Left colon (tissue), 2 donors: ENCODE results near the gene ZBTB1. TPM values are rescaled to one million over a fixed set of nuclear protein-coding genes. Genes with fewer than 3 reads are reported as not detected.

ENCODE experiments used
- ATAC-seq: fragments of 200-7000 bp; cut with Tn5 transposase; one replicate; pipeline ENCODE4 v1.9.1; 2020; ENCODE audit warnings: mild to moderate bottlenecking, moderate library complexity
- DNase-seq, 2 donors: peaks; one replicate each; pipeline ENCODE4 v3.0.0-alpha.2; 2020
- intact Hi-C, 2 donors: fragments of 100-400 bp; cut with DNase I in 1 of 2; cut with micrococcal nuclease in 1 of 2; formaldehyde crosslinking; loops; one replicate each; pipeline versions ENCODE4 v1.11.2 to v1.14.0; 2022; cut with DNase I, micrococcal nuclease
- total RNA-seq, 2 donors: library from RNA; stranded (reverse); fragmentation: NEBNext Ultra II Directional; extraction: Animal tissue kit (Norgen Biotek cat#: 25700); gene quantifications; one replicate each; pipeline ENCODE4 v1.2.1, GENCODE V29; 2021
- donor health status: DM: no; HTN: no; CAD: no.
- donor health status: DM: yes; HTN: yes; CAD: no.

ZBTB1 gene
- total RNA-seq, 2 donors from 2014 or later: 29.5 to 32.1 TPM

DNA sequence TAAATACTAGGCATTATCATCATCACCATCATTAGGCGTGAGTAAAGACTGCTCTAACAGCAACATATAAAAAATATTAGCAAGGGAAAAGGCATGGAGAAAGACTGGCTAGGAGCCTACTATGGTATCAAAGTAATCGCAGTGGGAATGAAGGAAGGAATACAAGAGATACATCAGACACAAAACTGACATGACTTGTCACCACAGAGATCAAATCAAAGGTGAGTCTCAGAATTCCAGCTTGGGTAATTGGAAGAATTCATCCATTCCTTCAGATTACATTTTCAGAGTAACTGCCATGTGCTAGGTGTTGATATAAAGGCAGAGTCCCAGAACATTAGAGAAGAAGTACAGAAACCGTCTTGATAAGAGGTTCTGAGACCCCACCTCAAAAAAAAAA lies 11.1 kb upstream of the ZBTB1 start:
- no peak for ATAC-seq
- no peak for DNase-seq
- intact Hi-C loops: no loop called here

DNA sequence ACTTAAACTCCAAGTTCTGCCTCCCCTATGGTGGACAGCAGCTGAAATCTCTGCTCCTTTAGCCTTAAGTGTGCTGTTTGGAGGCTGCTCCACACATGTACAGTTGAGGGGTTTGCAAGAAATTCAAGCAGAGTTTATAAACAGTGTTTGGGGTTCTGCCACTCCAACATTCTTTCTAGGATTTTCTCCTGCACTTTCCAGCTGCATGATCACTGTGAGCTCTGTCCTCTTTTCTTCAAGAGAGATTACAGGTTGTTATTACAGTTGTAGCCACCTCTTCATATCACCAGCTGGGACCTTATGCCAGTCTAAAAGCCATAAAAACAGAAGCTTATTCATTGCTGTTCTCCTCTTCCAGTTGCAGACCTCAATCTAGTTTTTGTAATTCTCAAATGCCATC lies 9.3 kb upstream of the ZBTB1 start:
- intact Hi-C loops: no loop called here
- ATAC-seq: no peak
- DNase-seq: no peak

DNA sequence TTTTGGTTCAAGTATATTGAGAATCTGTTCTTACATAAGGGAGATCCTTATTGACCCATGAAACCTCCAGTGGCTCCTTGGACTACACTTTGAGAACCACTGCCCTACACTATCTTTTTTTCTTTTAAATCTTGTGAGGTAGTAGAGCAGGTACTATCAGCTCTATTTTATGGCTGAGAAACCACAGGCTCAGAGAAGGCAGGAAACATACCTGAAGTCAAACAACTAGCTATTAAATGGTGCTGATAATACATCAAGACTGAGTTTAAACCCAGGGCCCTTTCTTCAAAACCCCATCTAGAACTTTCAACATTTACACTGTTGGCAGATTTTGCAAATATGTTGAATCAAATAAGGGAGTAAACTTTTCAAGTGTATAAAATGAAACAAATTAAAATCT lies 7.8 kb upstream of the ZBTB1 start:
- intact Hi-C loops: no loop called here
- DNase-seq: no peak
- no peak for ATAC-seq

DNA sequence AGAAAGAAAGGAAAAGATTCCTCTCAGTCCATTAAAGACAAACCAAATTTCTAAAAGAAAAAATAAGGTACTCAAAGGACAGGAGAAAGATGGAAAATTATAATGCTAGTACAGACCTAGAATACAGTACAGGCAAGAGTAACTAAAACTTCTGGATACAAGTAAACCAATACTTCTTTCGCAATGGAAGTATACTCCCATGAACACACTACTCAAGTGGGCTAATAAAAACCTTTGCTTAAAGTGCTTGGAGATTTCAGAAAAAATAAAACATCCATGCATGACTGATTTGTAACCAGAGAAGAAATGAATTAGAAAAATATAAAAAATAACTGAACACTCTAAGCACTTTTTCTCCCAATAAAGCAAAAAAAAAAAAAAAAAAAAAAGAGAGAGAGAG lies 4.5 kb upstream of the ZBTB1 start:
- intact Hi-C loops: no loop called here
- ATAC-seq (no peak), DNase-seq (no peak)

DNA sequence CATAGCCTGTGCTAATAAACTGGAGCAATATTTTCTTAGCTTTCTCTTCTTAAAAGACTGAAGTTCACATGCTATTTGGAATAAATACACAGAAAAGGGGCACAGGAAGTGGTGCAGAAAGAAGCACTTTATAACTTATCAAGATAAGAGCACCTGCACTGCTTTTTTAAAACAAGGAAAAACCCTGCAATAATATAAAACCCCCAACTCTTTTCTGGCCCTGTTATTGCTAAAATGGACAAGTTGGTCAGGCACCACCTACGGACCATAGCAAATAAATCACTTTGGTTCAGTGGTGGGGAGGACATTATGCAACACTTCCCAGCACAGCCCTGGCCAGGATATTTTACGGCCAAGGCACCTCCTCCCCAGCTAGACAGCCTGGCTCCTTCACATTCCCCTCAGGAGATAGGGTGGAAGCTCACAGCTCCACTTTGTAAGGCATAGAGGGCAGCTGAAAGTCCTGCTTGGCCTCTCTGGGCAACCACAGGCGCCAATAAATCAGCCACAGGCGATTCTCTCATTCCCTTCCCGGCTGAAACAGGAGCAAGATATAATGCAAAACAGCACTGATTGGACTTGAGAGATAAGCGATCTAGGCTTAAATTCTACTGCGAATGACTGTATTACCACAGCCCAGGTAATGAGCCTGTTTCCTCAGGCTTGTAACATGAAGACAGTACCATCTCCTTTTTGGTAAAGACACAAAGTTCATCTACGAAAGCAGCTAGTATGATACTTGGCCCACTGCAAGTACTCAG lies 3.0 kb upstream of the ZBTB1 start:
- DNase-seq: peak; percentile 53 to 78
- peak; percentile 26 for ATAC-seq
- intact Hi-C loops: no loop called here

DNA sequence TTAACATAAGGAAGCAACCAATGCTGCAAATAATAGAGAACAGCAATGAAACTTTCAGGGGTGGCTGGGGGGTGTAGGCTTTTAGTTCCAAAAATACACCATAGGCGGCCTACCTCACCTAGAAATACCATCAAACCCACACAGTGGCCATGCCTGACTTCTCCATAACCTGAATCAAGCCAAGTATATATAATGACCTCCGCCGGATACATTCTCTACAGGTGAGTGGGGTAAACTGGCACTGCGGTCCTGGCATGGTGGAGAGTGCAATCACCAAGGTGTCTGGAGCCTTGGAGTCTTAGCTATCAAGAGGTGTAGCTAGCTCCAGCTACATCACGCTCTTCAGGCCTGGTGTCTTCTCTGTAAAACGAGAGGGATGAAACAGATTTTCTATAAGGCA lies 2.1 kb upstream of the ZBTB1 start:
- no peak for DNase-seq
- intact Hi-C loops: no loop called here
- ATAC-seq: no peak

DNA sequence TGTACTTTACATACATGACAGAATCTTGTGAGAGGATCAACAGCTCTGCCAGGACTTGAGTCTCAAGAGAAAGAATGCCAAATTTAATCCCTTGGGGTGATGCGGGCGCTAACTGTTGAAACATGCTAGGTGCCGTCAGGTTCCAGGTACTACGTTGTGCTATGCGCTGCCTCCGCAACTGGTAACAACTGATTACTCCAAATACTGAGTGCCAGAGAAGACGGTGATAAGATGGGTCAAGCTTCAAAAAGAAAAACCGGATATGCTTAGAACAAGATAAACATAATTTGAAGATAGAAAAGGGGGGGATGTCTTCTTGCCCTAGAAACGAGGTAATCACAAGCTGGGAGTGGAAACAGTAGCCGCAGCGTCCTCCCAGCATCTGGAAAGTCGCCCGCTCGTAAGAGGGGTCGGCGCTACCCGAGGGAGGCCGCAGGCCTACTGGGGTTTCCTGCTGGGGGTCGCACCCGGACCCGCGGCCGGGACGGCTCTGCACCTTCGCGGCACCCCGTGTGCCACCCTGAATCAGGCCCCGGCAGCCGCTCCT lies 1.6 kb upstream of the ZBTB1 start:
- ATAC-seq: no peak
- intact Hi-C loops: no loop called here
- peak; percentile 37 to 46 for DNase-seq

DNA sequence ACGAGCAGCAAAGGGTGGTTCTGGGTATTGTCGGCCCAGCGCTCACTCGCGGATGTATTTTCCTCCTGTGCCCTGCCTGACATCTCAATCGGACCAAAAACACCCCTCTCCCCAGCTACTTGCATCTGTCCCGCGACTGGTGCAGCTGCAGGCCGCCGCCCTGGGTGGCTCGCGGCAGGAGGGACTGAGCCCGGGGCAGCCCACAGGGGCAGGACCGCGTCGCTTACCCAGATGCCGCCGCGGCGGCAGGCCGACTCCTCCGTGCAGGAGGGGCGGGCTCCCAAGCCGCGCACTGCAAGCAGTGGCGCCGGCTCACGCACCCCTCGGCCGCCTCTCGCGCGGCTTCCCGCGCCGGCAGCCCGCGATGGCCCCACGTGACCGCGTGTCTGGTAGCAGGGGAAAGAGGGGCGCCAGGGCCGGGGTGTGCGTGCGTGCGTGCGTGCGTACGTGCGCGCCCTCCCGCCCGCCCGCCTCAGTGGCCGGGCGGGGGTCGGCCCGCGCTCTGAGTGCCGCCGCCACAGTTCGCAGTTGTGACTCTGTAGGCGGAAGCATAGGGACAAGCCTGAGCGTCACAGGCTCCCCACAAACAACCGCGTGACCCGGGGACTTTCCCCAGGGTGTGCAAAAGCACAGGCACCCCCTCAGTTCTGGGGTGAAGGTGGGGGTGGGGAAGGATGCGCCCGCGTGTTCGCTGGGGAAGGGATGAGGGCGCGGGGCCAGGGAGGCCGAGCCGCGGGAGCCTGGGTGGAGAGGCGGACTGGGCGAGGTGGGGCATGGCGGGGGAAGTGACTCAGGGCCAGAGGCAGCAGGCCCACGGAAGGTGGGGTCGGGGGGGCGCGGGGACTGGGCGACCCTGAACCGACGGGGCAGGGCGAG lies 898 bp upstream of the ZBTB1 start, which contains the start of gene ZBTB25:
ZBTB25 (minus strand) TSS at position 405 of the 876 bp plus-strand sequence. CDS start 13,305 bp downstream, outside the sequence.
- intact Hi-C loops: no loop called here
- ATAC-seq: peak; percentile 74
- peak; percentile 89 for DNase-seq

DNA sequence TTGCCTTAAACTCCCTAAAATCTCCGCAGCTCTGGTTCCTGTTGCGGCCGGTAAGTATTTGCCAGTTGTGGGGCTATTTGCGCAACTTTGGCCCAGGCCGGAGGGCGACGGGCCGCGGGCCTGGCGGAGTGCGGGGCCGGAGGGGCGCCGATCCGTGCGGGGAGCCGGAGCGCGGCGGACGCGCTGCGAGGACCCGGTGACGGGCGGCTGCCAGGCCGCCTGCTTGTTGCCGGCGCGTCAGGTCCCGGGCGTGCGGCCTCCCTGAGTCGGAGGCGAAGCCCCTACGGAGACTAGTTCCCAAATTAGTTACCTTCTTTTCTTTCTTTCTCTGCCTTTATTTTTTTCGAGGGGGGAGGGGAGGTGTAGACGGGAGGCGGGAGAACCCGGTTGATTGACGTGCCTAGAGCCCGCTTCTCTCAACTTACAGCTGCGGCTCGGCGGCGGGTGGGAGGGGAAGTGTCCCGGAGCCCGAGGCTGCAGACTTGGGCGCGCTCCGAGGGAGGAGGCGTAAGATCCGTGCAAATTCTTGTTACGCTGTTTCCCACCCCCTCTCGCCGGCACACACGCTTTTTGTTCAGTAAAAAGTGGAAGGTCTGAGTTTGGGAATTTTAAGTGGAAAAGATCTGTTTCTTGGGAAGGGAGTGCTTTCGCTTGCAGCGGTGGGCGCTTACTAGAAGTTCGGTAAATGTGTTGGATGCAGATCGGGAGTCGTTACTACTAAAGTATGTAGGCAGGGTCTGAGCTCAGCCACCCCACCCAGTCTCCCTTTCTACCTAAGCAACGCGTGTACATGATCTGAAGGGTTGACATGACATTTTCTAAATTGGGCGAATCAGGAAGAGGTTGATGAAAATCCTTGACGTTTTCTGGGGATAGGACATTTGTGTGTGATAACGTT lies 576 bp downstream of the ZBTB1 start:
- DNase-seq: peak; percentile 90 to 93
- intact Hi-C loops: no loop called here

DNA sequence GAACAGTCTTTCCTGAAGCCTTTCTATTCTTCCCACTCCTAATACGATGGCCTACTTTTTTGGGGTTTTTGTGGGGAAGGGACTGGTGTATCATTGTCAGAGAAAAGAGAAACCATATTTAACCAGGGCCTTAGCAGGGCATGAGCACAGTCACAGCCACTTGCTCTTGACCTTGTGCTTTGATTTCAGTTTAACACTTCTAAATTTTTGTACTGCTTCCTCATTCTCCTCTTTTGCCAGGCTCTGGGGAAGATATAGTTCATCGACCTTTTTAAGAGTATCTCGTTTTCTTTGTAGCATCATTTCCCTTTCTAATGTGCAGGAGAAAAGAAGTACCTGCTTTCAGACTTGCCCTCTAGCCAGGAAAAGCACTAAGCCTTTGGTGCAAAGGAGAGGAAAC lies 2.2 kb downstream of the ZBTB1 start:
- DNase-seq (no peak), ATAC-seq (no peak)
- intact Hi-C loops: no loop called here

More for the DNA sequence above, 576 bp downstream of the ZBTB1 start:
- ATAC-seq: peak; percentile 53

DNA sequence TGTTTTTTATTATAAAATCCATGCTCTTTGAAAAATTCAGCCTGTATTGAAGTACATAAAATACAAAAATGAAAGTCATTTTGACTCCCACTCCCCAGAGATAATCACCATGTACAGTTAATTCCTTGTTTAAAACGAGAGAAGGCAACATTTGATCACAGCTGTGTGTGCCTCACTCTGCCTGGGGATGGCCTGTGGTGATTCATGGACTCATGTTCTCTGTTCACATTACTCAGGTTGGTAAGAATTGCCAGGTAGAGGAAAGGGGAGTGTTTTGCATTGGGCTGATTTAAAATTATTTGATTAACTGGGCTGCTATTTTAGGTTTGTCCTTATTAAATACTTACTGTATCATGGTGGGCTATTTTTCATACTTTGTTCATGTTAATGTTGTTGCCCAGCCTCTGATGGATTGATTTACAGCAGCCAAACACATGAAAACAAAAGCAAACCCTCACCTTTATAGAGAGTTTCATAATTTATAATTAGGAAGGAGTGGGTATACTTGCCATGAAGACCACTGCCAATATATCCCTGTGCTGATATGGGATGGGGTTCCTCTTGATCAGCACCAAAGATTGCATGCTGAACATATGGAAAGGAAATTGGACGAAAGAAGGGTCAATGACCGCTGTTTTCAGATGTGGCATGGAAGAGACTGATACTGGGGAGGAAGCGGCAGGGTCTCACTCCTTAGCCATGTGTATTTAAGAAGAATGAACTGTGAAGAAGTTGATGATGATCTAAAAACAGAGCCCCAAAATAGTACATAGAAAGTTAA lies 3.0 kb downstream of the ZBTB1 start:
- ATAC-seq: no peak
- intact Hi-C loops: no loop called here

DNA sequence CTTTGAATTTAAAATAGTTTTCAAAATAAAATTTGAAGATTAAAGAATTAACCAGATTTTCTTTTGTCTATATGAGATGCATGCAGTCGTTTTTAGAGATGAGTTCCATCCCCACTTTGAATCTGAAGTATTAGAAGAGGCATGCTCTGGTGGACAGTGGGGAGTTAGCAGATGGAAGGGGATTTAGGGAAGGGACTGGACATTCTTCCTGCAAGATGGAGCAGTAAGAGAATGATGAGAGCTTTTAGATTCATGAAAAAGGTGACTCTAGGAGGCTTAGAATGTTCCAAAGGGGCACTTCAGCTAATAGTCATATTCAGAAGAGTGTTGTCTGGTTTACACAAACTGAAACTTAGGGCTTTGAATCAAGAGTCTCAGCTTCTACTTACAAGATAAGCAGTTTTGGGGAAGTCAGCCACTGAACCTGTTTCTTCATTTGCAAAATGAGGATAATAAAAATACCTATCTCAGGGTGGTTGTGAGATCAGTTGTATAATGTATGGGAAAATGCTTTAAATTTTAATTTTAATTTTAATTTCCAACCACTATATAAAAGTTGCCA lies 3.7 kb downstream of the ZBTB1 start:
- no peak for DNase-seq
- no peak for ATAC-seq
- intact Hi-C loops: no loop called here

More for the DNA sequence above, 3.0 kb downstream of the ZBTB1 start:
- DNase-seq: no peak

DNA sequence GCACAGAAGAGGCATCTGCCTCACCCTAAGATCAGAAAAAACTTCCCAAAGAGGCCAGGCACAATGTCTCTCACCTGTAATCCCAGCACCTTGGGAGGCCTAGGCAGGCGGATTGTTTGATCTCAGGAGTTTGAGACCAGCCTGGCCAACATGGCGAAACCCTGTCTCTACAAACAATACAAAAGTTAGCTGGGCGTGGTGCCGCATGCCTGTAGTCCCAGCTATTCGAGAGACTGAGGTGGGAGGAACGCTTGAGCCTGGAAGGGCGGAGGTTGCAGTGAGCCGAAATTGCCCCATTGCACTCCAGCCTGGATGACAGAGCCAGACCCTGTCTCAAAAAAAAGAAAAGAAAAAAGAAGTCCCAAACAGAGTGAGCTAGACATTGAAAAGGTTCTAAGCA lies 4.5 kb downstream of the ZBTB1 start:
- intact Hi-C loops: no loop called here
- no peak for ATAC-seq

DNA sequence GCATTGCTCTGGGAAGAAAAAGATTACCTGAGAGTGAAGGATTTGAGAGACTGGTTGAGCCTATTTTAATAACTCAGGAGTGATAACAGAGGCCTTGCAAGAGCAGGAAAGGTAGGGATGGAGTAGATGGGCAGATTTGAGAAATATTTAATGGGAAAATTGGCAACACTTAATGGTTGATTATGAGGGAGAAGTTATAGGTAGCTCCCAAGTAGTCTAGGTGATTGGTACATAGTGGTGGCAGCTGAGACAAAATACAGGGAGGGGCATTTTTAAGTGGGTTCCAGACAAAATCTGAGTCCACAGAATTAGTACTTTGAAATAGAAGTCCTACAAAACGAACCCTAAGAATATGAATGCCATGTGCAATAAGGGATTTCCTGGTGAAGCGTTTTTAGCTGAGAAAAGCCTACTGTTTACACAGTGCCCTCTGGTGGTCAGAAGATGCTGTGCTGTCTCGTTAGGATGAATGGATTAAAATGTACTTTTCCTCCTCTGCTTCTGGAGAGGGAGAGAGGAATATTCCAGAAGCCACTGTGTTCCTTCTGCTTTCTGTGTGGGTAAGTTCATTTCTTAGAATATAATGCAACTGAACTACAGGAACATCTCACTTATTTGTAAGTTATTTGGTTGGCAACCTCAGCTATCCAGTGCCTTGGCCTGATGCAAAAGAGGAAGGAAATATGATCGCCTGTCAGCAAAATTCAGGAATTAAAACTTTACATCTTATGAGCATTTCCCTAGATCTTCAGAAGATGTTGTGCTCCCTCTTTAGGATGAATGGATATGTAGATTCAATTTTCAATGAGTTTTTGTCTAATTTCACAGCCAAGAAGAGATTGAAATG lies 6.5 kb downstream of the ZBTB1 start:
- DNase-seq (peak; percentile 60 to 82), ATAC-seq (peak; percentile 72)
- intact Hi-C loops: no loop called here

More for the DNA sequence above, 4.5 kb downstream of the ZBTB1 start:
- DNase-seq: no peak

DNA sequence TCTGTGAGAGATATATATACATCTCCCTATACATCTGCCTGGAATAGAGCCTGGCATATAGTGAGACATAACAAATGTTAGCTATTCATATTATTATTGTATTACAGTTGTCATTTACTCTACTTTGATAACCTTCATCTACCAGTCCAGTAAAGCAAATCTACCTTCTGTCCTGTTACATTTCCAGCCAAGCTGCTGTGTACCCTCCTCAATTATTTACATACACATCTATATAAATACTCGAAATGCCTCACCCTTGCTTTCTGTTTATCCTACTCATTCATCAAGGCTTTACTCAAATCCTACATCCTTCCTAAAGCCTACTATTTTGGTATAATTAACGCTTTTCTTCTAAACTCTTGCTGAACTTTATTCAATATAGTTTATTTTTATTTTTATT lies 8.7 kb downstream of the ZBTB1 start:
- DNase-seq (no peak), ATAC-seq (no peak)
- intact Hi-C loops: no loop called here

DNA sequence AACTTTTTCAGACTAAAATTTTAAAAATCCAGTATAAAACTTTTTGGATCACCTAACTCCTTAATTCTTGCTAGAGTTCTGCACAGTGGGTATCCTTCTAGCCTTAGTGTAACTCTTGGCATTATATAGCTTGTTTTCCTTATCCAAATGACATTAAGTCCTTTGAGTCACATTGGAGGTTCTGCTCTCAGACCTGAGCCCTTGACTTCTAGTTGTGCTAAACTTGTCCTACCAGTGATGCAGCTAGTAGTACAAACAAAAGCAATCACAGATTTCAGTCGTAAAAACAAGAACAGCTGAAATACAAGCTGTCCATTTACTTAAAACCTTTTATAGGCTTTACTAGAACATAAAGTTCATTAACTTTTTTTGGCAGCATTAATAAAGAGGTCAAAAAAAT lies 10.5 kb downstream of the ZBTB1 start:
- DNase-seq (no peak), ATAC-seq (peak; percentile 61)
- intact Hi-C loops: no loop called here

DNA sequence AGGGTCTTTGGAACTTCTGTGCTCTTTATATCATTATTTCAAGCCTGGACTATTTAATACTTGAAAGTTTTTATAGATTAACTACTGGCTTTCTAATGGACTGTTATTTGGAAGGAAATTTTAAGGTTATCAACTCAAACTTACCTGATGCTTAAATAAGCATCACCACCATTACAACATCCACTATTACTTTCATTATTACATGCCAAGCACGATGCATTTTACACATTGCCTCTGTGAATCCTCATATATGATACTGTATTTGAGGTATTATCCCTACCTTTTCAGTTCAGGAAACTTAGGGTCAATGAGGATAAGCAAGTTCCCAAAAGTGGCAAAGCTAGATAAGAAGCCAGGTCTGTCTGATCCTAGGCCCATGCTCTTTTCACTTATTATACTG lies 12.4 kb downstream of the ZBTB1 start:
- ATAC-seq (no peak), DNase-seq (no peak)
- intact Hi-C loops: no loop called here
